ENCODE results near the gene ANTXR1.

Gene ANTXR1

GRCh38 chr2:69036926-69037325 is 23.9 kb downstream of the ANTXR1 start:
- H3K27me3 Mint-ChIP-seq (ENCODE audit: low read depth): no peaks in the 10 kb centered on the region
- peaks cover 25% of the 10 kb centered on the region for H3K36me3 Mint-ChIP-seq (ENCODE audit: low read depth)
- no peak overlapping the region for H3K4me3 Mint-ChIP-seq
- TF ChIP-seq CTCF (IDR thresholded peaks at IDR 0.05; ENCODE audit: unreplicated experiment in 3 of 3): no peak
- H3K9me3 Mint-ChIP-seq: no peaks in the 10 kb centered on the region
- H3K27ac Mint-ChIP-seq: no peak overlapping the region
- peaks cover 17% of the 10 kb centered on the region for H3K4me1 Mint-ChIP-seq

GRCh38 chr2:69041214-69041613 is 28.2 kb downstream of the ANTXR1 start:
- no peak for TF ChIP-seq CTCF (IDR thresholded peaks at IDR 0.05; ENCODE audit: unreplicated experiment in 3 of 3)
- Mint-ChIP-seq H3K36me3 (ENCODE audit: low read depth) (peaks cover 65% of the 10 kb centered on the region), H3K4me1 (no peaks in the 10 kb centered on the region), H3K4me3 (no peak overlapping the region), H3K27ac (no peak overlapping the region), H3K27me3 (ENCODE audit: low read depth) (no peaks in the 10 kb centered on the region), H3K9me3 (no peaks in the 10 kb centered on the region)

- H3K9me3 Mint-ChIP-seq: no peaks in the 10 kb centered on the region
- TF ChIP-seq CTCF (IDR thresholded peaks at IDR 0.05; ENCODE audit: unreplicated experiment in 3 of 3): no peak
- no peak overlapping the region for H3K4me3 Mint-ChIP-seq
- H3K27me3 Mint-ChIP-seq (ENCODE audit: low read depth): no peaks in the 10 kb centered on the region
- peaks cover 76% of the 10 kb centered on the region for H3K36me3 Mint-ChIP-seq (ENCODE audit: low read depth)
- no peak overlapping the region for H3K27ac Mint-ChIP-seq
- peaks cover 7% of the 10 kb centered on the region for H3K4me1 Mint-ChIP-seq
Measured at GRCh38 chr2:69043736-69044400, 30.9 kb downstream of the ANTXR1 start.

GRCh38 chr2:69046221-69046662 is 33.3 kb downstream of the ANTXR1 start:
- no peaks in the 10 kb centered on the region for H3K27me3 Mint-ChIP-seq (ENCODE audit: low read depth)
- no peak overlapping the region for H3K27ac Mint-ChIP-seq
- H3K4me3 Mint-ChIP-seq: no peak overlapping the region
- no peaks in the 10 kb centered on the region for H3K9me3 Mint-ChIP-seq
- H3K4me1 Mint-ChIP-seq: peaks cover 7% of the 10 kb centered on the region
- TF ChIP-seq CTCF (IDR thresholded peaks at IDR 0.05; ENCODE audit: unreplicated experiment in 3 of 3): no peak
- H3K36me3 Mint-ChIP-seq (ENCODE audit: low read depth): peaks cover 65% of the 10 kb centered on the region

- Mint-ChIP-seq H3K9me3 (no peaks in the 10 kb centered on the region), H3K27me3 (ENCODE audit: low read depth) (no peaks in the 10 kb centered on the region), H3K27ac (no peak overlapping the region), H3K36me3 (ENCODE audit: low read depth) (peaks cover 54% of the 10 kb centered on the region), H3K4me1 (peaks cover 7% of the 10 kb centered on the region), H3K4me3 (no peak overlapping the region)
- no peak for TF ChIP-seq CTCF (IDR thresholded peaks at IDR 0.05; ENCODE audit: unreplicated experiment in 3 of 3)
Measured at GRCh38 chr2:69047625-69048145, 34.7 kb downstream of the ANTXR1 start.

GRCh38 chr2:69050802-69051201 is 37.8 kb downstream of the ANTXR1 start:
- no peak overlapping the region for H3K4me3 Mint-ChIP-seq
- no peak for TF ChIP-seq CTCF (IDR thresholded peaks at IDR 0.05; ENCODE audit: unreplicated experiment in 3 of 3)
- H3K36me3 Mint-ChIP-seq (ENCODE audit: low read depth): peaks cover 40% of the 10 kb centered on the region
- no peaks in the 10 kb centered on the region for H3K27me3 Mint-ChIP-seq (ENCODE audit: low read depth)
- no peaks in the 10 kb centered on the region for H3K9me3 Mint-ChIP-seq
- H3K27ac Mint-ChIP-seq: no peak overlapping the region
- H3K4me1 Mint-ChIP-seq: peaks cover 7% of the 10 kb centered on the region
